IPS DF 6.9 (cell line): Measurements from ENCODE around the gene DLGAP3.
A peak's percentile ranks its signal among the peaks of the same experiment; 100 is the strongest.

Experiments
- DNase-seq: peaks from one replicate; pipeline ENCODE4 v3.0.0-alpha.2; 2013; ENCODE audit warnings: low read depth, low spot score
- H3K27ac ChIP-seq: one replicate; pipeline ENCODE4 v1.5.1; 2013; ENCODE audit warnings: low read length, control low read depth
- H3K27me3 ChIP-seq: 2 replicates; pipeline ENCODE4 v1.6.1; 2013; ENCODE audit warnings: mild to moderate bottlenecking, low read length; ENCODE audit not compliant: control insufficient read depth, insufficient read depth
- H3K36me3 ChIP-seq: 2 replicates; pipeline ENCODE4 v1.6.1; 2013; ENCODE audit warnings: low read length; ENCODE audit not compliant: control insufficient read depth, insufficient read depth
- H3K4me1 ChIP-seq: 2 replicates; pipeline ENCODE4 v1.6.1; 2013; ENCODE audit warnings: low read length; ENCODE audit not compliant: control insufficient read depth, insufficient read depth
- H3K4me3 ChIP-seq: 2 replicates; pipeline ENCODE4 v1.5.1; 2013; ENCODE audit warnings: mild to moderate bottlenecking, low read length
- H3K9me3 ChIP-seq: 2 replicates; pipeline ENCODE4 v1.6.1; 2013; ENCODE audit warnings: low read length, inconsistent platforms; ENCODE audit not compliant: control insufficient read depth, insufficient read depth
- WGBS: extraction: QIAGEN DNeasy Blood & Tissue Kit; methylation state at CpG from one replicate; pipeline ENCODE4 v1.1.7; 2013; ENCODE audit warnings: mixed read lengths, missing lambda C conversion rate; ENCODE audit not compliant: insufficient read length, insufficient coverage; 5-methylcytosine and 5-hydroxymethylcytosine counted together

The DLGAP3 gene

GRCh38 chr1:34870395-34870794, 59.1 kb downstream of the DLGAP3 start:
- no CpG with 5 or more reads among the region's 2 CpGs for WGBS

GRCh38 chr1:34869760-34870159, 59.7 kb downstream of the DLGAP3 start:
- H3K4me1 ChIP-seq, result peaks cover 3% of the 10 kb centered on the region; the same call in 1 of the 2 replicates
- no peaks in the 10 kb centered on the region for H3K9me3 ChIP-seq
- no peak for DNase-seq
- H3K27ac ChIP-seq, result no peak overlapping the region
- no peaks in the 10 kb centered on the region for H3K36me3 ChIP-seq
- WGBS, result no CpG with 5 or more reads among the region's 4 CpGs
- H3K27me3 ChIP-seq, result no peaks in the 10 kb centered on the region
- H3K4me3 ChIP-seq, result no peak overlapping the region

More at GRCh38 chr1:34870395-34870794, 59.1 kb downstream of the DLGAP3 start:
- Histone ChIP-seq H3K27ac (no peak overlapping the region), H3K4me1 (no peaks in the 10 kb centered on the region; the same call in 1 of the 2 replicates), H3K4me3 (no peak overlapping the region), H3K27me3 (no peaks in the 10 kb centered on the region), H3K9me3 (no peaks in the 10 kb centered on the region), H3K36me3 (no peaks in the 10 kb centered on the region)
- DNase-seq, result no peak

GRCh38 chr1:34868230-34869049, 61.0 kb downstream of the DLGAP3 start:
- Histone ChIP-seq H3K27ac (no peak overlapping the region), H3K36me3 (no peaks in the 10 kb centered on the region), H3K27me3 (no peaks in the 10 kb centered on the region), H3K4me1 (peaks cover 3% of the 10 kb centered on the region; the same call in 1 of the 2 replicates), H3K4me3 (no peak overlapping the region), H3K9me3 (no peaks in the 10 kb centered on the region)
- no peak for DNase-seq
- WGBS, result no CpG with 5 or more reads among the region's 44 CpGs

GRCh38 chr1:34867415-34867814, 62.0 kb downstream of the DLGAP3 start:
- no CpG with 5 or more reads among the region's 6 CpGs for WGBS
- Histone ChIP-seq H3K4me3 (no peak overlapping the region), H3K27ac (no peak overlapping the region)

GRCh38 chr1:34866762-34867109, 62.7 kb downstream of the DLGAP3 start:
- no CpG with 5 or more reads among the region's 9 CpGs for WGBS

More at GRCh38 chr1:34867415-34867814, 62.0 kb downstream of the DLGAP3 start:
- Histone ChIP-seq H3K27me3 (no peaks in the 10 kb centered on the region), H3K9me3 (no peaks in the 10 kb centered on the region), H3K36me3 (no peaks in the 10 kb centered on the region), H3K4me1 (peaks cover 3% of the 10 kb centered on the region; the same call in 1 of the 2 replicates)
- no peak for DNase-seq

GRCh38 chr1:34865981-34866761, 63.3 kb downstream of the DLGAP3 start:
- Histone ChIP-seq H3K36me3 (no peaks in the 10 kb centered on the region), H3K4me1 (peaks cover 3% of the 10 kb centered on the region; the same call in 1 of the 2 replicates), H3K9me3 (no peaks in the 10 kb centered on the region), H3K4me3 (peak overlapping the region; percentile 49; the same call in 1 of the 2 replicates), H3K27ac (no peak overlapping the region), H3K27me3 (no peaks in the 10 kb centered on the region)
- DNase-seq, result no peak
- WGBS, result no CpG with 5 or more reads among the region's 81 CpGs

More at GRCh38 chr1:34866762-34867109, 62.7 kb downstream of the DLGAP3 start:
- Histone ChIP-seq H3K27me3 (no peaks in the 10 kb centered on the region), H3K4me1 (peaks cover 3% of the 10 kb centered on the region; the same call in 1 of the 2 replicates), H3K27ac (no peak overlapping the region), H3K4me3 (no peak overlapping the region), H3K9me3 (no peaks in the 10 kb centered on the region), H3K36me3 (no peaks in the 10 kb centered on the region)
- DNase-seq, result no peak

- Histone ChIP-seq H3K4me3 (peak overlapping the region; percentile 49; the same call in 1 of the 2 replicates), H3K27ac (no peak overlapping the region), H3K27me3 (no peaks in the 10 kb centered on the region), H3K36me3 (no peaks in the 10 kb centered on the region), H3K9me3 (no peaks in the 10 kb centered on the region), H3K4me1 (peaks cover 3% of the 10 kb centered on the region; the same call in 1 of the 2 replicates)
- WGBS, result no CpG with 5 or more reads among the region's 25 CpGs
- no peak for DNase-seq
Measured at GRCh38 chr1:34865573-34865972, 63.9 kb downstream of the DLGAP3 start.

- no peak overlapping the region for H3K4me3 ChIP-seq
- H3K9me3 ChIP-seq, result no peaks in the 10 kb centered on the region
- H3K4me1 ChIP-seq, result peaks cover 3% of the 10 kb centered on the region; the same call in 1 of the 2 replicates
- no peaks in the 10 kb centered on the region for H3K36me3 ChIP-seq
- no peak overlapping the region for H3K27ac ChIP-seq
- no peak for DNase-seq
- WGBS, result no CpG with 5 or more reads among the region's 8 CpGs
- no peaks in the 10 kb centered on the region for H3K27me3 ChIP-seq
Measured at GRCh38 chr1:34864759-34865158, 64.7 kb downstream of the DLGAP3 start.

- Histone ChIP-seq H3K9me3 (no peaks in the 10 kb centered on the region), H3K4me3 (no peak overlapping the region), H3K36me3 (no peaks in the 10 kb centered on the region), H3K27ac (no peak overlapping the region), H3K4me1 (peaks cover 3% of the 10 kb centered on the region; the same call in 1 of the 2 replicates), H3K27me3 (no peaks in the 10 kb centered on the region)
- DNase-seq, result no peak
Measured at GRCh38 chr1:34863501-34863900, 65.9 kb downstream of the DLGAP3 start.

GRCh38 chr1:34859446-34860200, 69.8 kb downstream of the DLGAP3 start, which contains the start of gene SMIM12:
SMIM12 (minus strand) TSS chr1:34859749; CDS start chr1:34855977, 3,772 bp downstream.
- peak within 1 kb of the TSS; percentile 96 for H3K4me3 ChIP-seq
- no peaks in the 10 kb centered on the region for H3K27me3 ChIP-seq
- H3K36me3 ChIP-seq, result peaks cover 6% of the 10 kb centered on the region; the same call in 1 of the 2 replicates
- no CpG with 5 or more reads among the region's 47 CpGs for WGBS
- no peaks in the 10 kb centered on the region for H3K4me1 ChIP-seq
- peak; percentile 78 for DNase-seq
- no peaks in the 10 kb centered on the region for H3K9me3 ChIP-seq
- H3K27ac ChIP-seq, result no peak within 1 kb of the TSS
